T-helper 9 cell (primary cell): ENCODE results near the gene PDSS2.
"Not testable (repeated sequence)": the region's sequence is repeated elsewhere in the genome, so short reads cannot be mapped to it uniquely, and the experiment has no call there.

ENCODE experiments used
- DNase-seq: peaks from one replicate; pipeline ENCODE4 v3.0.0-alpha.2; 2020

Gene PDSS2

GRCh38 chr6:107475360-107475759 lies 16.0 kb upstream of the PDSS2 start:
- DNase-seq = not testable (repeated sequence)

GRCh38 chr6:107473660-107474059 lies 14.3 kb upstream of the PDSS2 start:
- no peak for DNase-seq

GRCh38 chr6:107470364-107470763 lies 11.0 kb upstream of the PDSS2 start:
- DNase-seq = no peak

- no peak for DNase-seq
Observed at GRCh38 chr6:107466062-107466461, 6.7 kb upstream of the PDSS2 start.

GRCh38 chr6:107460083-107460631 lies 793 bp upstream of the PDSS2 start:
- no peak for DNase-seq

GRCh38 chr6:107458672-107459282 lies 587 bp downstream of the PDSS2 start:
- DNase-seq = peak; percentile 3

GRCh38 chr6:107448776-107449175 lies 10.6 kb downstream of the PDSS2 start:
- no peak for DNase-seq

- no peak for DNase-seq
Observed at GRCh38 chr6:107447663-107448216, 11.6 kb downstream of the PDSS2 start.

- DNase-seq = no peak
Observed at GRCh38 chr6:107444277-107444676, 15.1 kb downstream of the PDSS2 start.

- DNase-seq = no peak
Observed at GRCh38 chr6:107443608-107444267, 15.6 kb downstream of the PDSS2 start.

GRCh38 chr6:107442938-107443607 lies 16.3 kb downstream of the PDSS2 start:
- no peak for DNase-seq

- no peak for DNase-seq
Observed at GRCh38 chr6:107441682-107442081, 17.7 kb downstream of the PDSS2 start.

GRCh38 chr6:107440936-107441335 lies 18.4 kb downstream of the PDSS2 start:
- no peak for DNase-seq

- no peak for DNase-seq
Observed at GRCh38 chr6:107439406-107439805, 20.0 kb downstream of the PDSS2 start.

- no peak for DNase-seq
Observed at GRCh38 chr6:107437691-107438090, 21.7 kb downstream of the PDSS2 start.

GRCh38 chr6:107436881-107437280 lies 22.5 kb downstream of the PDSS2 start:
- DNase-seq = no peak

GRCh38 chr6:107435798-107436197 lies 23.6 kb downstream of the PDSS2 start:
- no peak for DNase-seq

- no peak for DNase-seq
Observed at GRCh38 chr6:107434812-107435211, 24.6 kb downstream of the PDSS2 start.

GRCh38 chr6:107425951-107426350 lies 33.4 kb downstream of the PDSS2 start:
- not testable (repeated sequence) for DNase-seq

- no peak for DNase-seq
Observed at GRCh38 chr6:107423474-107423990, 35.8 kb downstream of the PDSS2 start.

GRCh38 chr6:107421696-107422256 lies 37.6 kb downstream of the PDSS2 start:
- DNase-seq = no peak

GRCh38 chr6:107419733-107420132 lies 39.6 kb downstream of the PDSS2 start:
- no peak for DNase-seq

- no peak for DNase-seq
Observed at GRCh38 chr6:107418118-107418517, 41.2 kb downstream of the PDSS2 start.
